Astrocyte of the spinal cord (primary cell): ENCODE measurements around the gene GOLGA5.
"Not testable (repeated sequence)": the region's sequence is repeated elsewhere in the genome, so short reads cannot be mapped to it uniquely, and the experiment has no call there.

ENCODE experiments used
- DNase-seq: peaks from one replicate; pipeline ENCODE4 v3.0.0; 2011; ENCODE audit warnings: low read depth, low spot score
- H3K4me3 ChIP-seq: 2 replicates; pipeline ENCODE4 v1.5.1; 2011; ENCODE audit warnings: low read depth, mild to moderate bottlenecking, low read length, moderate library complexity
- CTCF ChIP-seq: IDR thresholded peaks from 2 replicates; pipeline ENCODE4 v1.5.1; 2012; ENCODE audit warnings: low read depth, mild to moderate bottlenecking, low read length, inconsistent platforms
- in situ Hi-C: cut with HindIII; loops from 2 replicates; pipeline ENCODE4 v1.10.0; 2017; ENCODE audit warnings: low sequenced_read_pairs

GOLGA5 gene

DNA sequence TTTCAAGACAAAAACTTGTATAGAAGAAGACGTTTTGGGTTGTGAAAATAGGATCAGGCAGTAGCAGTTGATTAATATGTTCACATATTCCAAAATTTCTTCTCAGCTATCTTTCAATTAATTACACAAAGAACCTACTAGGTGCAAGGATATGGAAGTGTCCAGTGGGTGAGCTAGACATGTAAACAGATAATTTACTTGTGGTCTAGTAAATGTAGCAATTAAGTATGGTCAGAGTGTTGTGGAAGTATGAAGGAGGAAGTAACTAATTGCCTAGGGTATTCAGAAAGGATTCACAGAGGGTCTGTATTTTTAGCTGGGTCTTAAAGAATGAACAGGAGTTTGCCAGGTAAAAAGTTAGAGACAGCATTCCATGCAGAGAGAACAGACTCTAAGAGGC lies 5.9 kb downstream of the GOLGA5 start:
- DNase-seq: no peak
- in situ Hi-C loops: no loop called here
- no peak overlapping the region for H3K4me3 ChIP-seq
- no peak for TF ChIP-seq CTCF

DNA sequence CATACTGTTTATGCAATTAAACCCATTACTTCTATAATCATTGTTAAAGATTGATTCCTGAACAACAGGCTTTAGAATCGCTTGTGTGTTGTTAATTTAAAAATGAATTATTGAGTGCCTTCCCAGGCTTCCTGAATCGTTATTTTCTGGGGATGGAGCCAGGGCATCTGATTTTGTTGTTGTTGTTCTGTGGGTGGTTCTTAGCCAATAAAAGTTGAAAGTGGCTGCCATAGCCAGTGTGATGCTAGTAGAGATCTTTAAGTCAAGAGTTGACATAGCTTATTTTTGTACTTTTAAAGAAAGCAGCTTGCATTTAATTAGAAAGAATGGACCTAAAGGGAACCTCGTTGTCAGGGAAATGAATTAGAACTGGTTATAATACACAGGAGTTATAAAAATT lies 6.4 kb downstream of the GOLGA5 start:
- TF ChIP-seq CTCF: no peak
- in situ Hi-C loops: no loop called here
- no peak overlapping the region for H3K4me3 ChIP-seq
- no peak for DNase-seq

- H3K4me3 ChIP-seq: no peak overlapping the region
- no peak for TF ChIP-seq CTCF
- in situ Hi-C loops: no loop called here
- DNase-seq: no peak
These were observed 7.8 kb downstream of the GOLGA5 start for GRCh38 chr14:92801917-92802316.

DNA sequence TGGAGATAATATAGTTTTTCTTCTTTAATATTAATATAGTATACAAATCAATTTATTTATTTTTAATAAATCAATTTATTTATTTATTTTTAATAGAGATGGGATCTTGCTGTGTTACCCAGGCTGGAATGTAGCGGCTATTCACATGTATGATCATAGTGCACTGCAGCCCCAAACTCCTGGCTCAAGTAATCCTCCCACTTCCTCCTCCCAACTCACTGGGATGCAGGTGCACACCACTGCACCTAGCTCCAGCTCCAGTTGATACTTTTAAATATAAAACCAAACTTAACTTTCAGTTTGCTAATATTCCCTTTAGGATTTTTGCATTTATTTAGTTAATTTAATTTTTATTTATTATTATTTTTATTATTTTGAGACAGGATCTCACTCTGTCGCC lies 8.6 kb downstream of the GOLGA5 start:
- in situ Hi-C loops: no loop called here
- no peak for DNase-seq
- no peak overlapping the region for H3K4me3 ChIP-seq
- no peak for TF ChIP-seq CTCF

DNA sequence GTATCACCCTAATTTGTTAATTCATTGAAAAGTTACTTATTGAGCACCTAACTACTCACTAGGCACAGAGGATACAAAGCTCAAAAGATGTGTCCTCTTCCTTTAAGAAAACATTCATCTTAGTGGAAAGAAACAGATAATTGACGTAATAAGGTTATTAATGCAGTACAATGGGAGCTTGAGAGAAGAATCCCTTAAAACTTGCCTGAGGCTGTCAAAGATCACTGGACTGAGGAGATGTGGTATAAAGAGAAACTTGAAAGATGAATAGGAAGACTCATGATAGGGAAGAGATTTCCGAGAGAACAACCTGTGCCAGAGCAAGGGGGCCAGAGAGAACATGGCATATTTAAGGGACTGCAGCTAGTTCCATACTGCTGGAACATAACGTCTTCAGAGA lies 19.1 kb downstream of the GOLGA5 start:
- H3K4me3 ChIP-seq: no peak overlapping the region
- no peak for DNase-seq
- no peak for TF ChIP-seq CTCF
- in situ Hi-C loops: no loop called here

DNA sequence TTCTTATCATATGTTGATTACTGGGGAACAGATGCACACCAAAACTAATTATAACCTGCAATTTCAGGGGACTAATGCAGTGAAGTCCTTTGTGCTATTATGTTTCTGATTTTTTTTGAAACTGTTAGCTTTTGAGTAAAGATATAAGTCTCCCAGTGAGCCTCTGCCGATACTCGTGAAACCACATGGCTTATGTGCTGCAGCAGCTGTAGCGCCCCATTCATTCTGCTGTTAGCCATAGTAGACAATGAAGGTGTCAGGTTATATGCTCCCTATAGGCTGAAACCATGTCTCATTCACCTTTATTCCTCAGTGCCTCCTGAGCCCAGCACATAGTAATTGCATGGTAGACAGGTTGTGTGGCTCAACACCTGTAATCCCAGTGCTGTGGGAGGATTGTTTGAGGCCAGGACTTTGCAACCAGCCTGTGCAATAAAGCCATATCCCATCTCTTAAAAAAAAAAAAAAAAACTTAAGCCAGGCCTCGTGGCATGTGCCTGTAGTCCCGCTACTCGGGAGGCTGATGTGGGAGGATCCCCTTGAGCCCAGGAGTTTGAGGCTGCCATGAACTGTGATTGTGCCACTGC lies 25.0 kb downstream of the GOLGA5 start:
- in situ Hi-C loops: no loop called here
- no peak overlapping the region for H3K4me3 ChIP-seq
- DNase-seq: no peak
- no peak for TF ChIP-seq CTCF

- DNase-seq, H3K4me3 ChIP-seq, in situ Hi-C loops: not testable (repeated sequence)
These were observed 25.8 kb downstream of the GOLGA5 start for GRCh38 chr14:92819680-92820535.

DNA sequence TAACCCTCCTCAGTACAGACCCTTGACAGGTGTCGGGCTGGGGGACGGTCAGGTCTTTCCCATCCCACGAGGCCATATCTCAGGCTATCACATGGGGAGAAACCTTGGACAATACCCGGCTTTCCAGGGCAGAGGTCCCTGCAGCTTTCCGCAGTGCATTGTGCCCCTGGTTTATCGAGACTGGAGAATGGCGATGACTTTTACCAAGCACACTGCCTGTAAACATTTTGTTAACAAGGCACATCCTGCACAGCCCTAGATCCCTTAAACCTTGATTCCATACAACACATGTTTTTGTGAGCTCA lies 26.4 kb downstream of the GOLGA5 start:
- in situ Hi-C loops, DNase-seq: not testable (repeated sequence)

More for the DNA sequence above, 26.4 kb downstream of the GOLGA5 start:
- not testable (repeated sequence) for H3K4me3 ChIP-seq
